Measurements from ENCODE around the gene ZNF688. TPM values are rescaled to one million over a fixed set of nuclear protein-coding genes. Genes with fewer than 3 reads are reported as not detected.

The ZNF688 gene
- total RNA-seq, 2 donors from 2014 or later: 9.6 to 13.5 TPM

- Histone ChIP-seq H3K4me1 (peaks cover 0 to 19% of the 10 kb centered on the region in 2 donors), H3K4me3 (no peak overlapping the region), H3K9me3 (no peaks in the 10 kb centered on the region), H3K36me3 (no peaks in the 10 kb centered on the region), H3K27me3 (no peaks in the 10 kb centered on the region), H3K27ac (no peak overlapping the region)
- no peak for TF ChIP-seq CTCF (IDR thresholded peaks at IDR 0.05)
- DNase-seq (ENCODE audit: low spot score): no peak
Observed at GRCh38 chr16:30567160-30567990, 4.1 kb downstream of the ZNF688 start.

- Histone ChIP-seq H3K27me3 (no peaks in the 10 kb centered on the region), H3K27ac (no peak overlapping the region), H3K4me3 (no peak overlapping the region), H3K9me3 (no peaks in the 10 kb centered on the region), H3K36me3 (no peaks in the 10 kb centered on the region), H3K4me1 (peaks cover 0 to 17% of the 10 kb centered on the region in 2 donors)
- no peak for TF ChIP-seq CTCF (IDR thresholded peaks at IDR 0.05)
- DNase-seq (ENCODE audit: low spot score): no peak
Observed at GRCh38 chr16:30566531-30566930, 5.0 kb downstream of the ZNF688 start.

DNA sequence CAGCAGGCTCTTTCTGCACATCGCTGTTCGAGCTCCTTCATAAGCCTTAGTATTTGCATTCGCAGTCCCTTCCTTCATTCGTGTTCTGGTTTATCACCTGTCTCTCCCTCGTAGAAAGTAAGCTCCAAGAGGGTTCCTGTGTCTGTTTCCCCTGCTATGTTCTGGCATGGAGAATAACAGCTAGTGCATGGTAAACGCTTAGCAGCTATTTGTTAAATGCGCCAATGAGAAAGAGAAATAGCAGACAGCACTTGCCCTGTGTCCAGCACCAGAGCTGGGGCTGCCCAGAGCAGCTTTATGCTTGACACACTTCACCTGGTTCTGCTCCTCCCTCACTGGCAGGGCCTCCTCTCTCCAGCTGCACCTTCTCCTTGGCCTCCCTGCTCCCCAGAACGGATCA, 5.5 kb downstream of the ZNF688 start:
- Histone ChIP-seq H3K4me1 (peaks cover 0 to 20% of the 10 kb centered on the region in 2 donors), H3K36me3 (no peaks in the 10 kb centered on the region), H3K27me3 (no peaks in the 10 kb centered on the region), H3K4me3 (no peak overlapping the region), H3K9me3 (no peaks in the 10 kb centered on the region), H3K27ac (no peak overlapping the region)
- DNase-seq (ENCODE audit: low spot score): no peak
- TF ChIP-seq CTCF (IDR thresholded peaks at IDR 0.05): no peak

- Histone ChIP-seq H3K4me3 (no peak overlapping the region), H3K27ac (no peak overlapping the region), H3K27me3 (no peaks in the 10 kb centered on the region), H3K36me3 (no peaks in the 10 kb centered on the region), H3K4me1 (peaks cover 0 to 18% of the 10 kb centered on the region in 2 donors), H3K9me3 (no peaks in the 10 kb centered on the region)
- no peak for TF ChIP-seq CTCF (IDR thresholded peaks at IDR 0.05)
- no peak for DNase-seq (ENCODE audit: low spot score)
Observed at GRCh38 chr16:30565526-30565925, 6.0 kb downstream of the ZNF688 start.

GRCh38 chr16:30562021-30562420, 9.5 kb downstream of the ZNF688 start:
- peak overlapping the region; percentile 41 to 56 for H3K4me3 ChIP-seq
- H3K27ac ChIP-seq: peak overlapping the region; percentile 59 to 60
- no peaks in the 10 kb centered on the region for H3K36me3 ChIP-seq
- no peak for TF ChIP-seq CTCF (IDR thresholded peaks at IDR 0.05)
- no peaks in the 10 kb centered on the region for H3K9me3 ChIP-seq
- DNase-seq (ENCODE audit: low spot score): no peak
- no peaks in the 10 kb centered on the region for H3K27me3 ChIP-seq
- H3K4me1 ChIP-seq: peaks cover 0 to 20% of the 10 kb centered on the region in 2 donors

Data from right atrium auricular region (tissue), 2 donors.